Stimulated activated CD4-positive, alpha-beta T cell treated with anti-CD3 and anti-CD28 coated beads, Interleukin-4, amount 100 ng/mL, for 24 hours (primary cell): Measurements from ENCODE around the gene PLCB1.

ENCODE experiments used
- DNase-seq: peaks from one replicate; pipeline ENCODE4 v3.0.0-alpha.2; 2020

PLCB1 gene

GRCh38 chr20:8755340-8756118 is 623.5 kb downstream of the PLCB1 start:
- no peak for DNase-seq

- DNase-seq, result no peak
Observed at GRCh38 chr20:8756410-8756809, 624.3 kb downstream of the PLCB1 start.

GRCh38 chr20:8757146-8757545 is 625.1 kb downstream of the PLCB1 start:
- no peak for DNase-seq

GRCh38 chr20:8764344-8764962 is 632.4 kb downstream of the PLCB1 start:
- no peak for DNase-seq

GRCh38 chr20:8766868-8767390 is 634.9 kb downstream of the PLCB1 start:
- DNase-seq, result no peak

GRCh38 chr20:8774412-8774811 is 642.3 kb downstream of the PLCB1 start:
- DNase-seq, result no peak

- DNase-seq, result no peak
Observed at GRCh38 chr20:8777911-8778310, 645.8 kb downstream of the PLCB1 start.

- no peak for DNase-seq
Observed at GRCh38 chr20:8778387-8778786, 646.3 kb downstream of the PLCB1 start.

- DNase-seq, result no peak
Observed at GRCh38 chr20:8780915-8781314, 648.8 kb downstream of the PLCB1 start.

GRCh38 chr20:8782804-8783203 is 650.7 kb downstream of the PLCB1 start:
- no peak for DNase-seq

GRCh38 chr20:8783734-8784133 is 651.7 kb downstream of the PLCB1 start:
- no peak for DNase-seq

GRCh38 chr20:8786383-8786782 is 654.3 kb downstream of the PLCB1 start:
- no peak for DNase-seq

- no peak for DNase-seq
Observed at GRCh38 chr20:8787090-8787489, 655.0 kb downstream of the PLCB1 start.

GRCh38 chr20:8788275-8788674 is 656.2 kb downstream of the PLCB1 start:
- no peak for DNase-seq

GRCh38 chr20:8788831-8789230 is 656.8 kb downstream of the PLCB1 start:
- DNase-seq, result no peak

- peak; percentile 3 for DNase-seq
Observed at GRCh38 chr20:8790442-8791074, 658.5 kb downstream of the PLCB1 start.

GRCh38 chr20:8795404-8795803 is 663.3 kb downstream of the PLCB1 start:
- no peak for DNase-seq

GRCh38 chr20:8796088-8796660 is 664.1 kb downstream of the PLCB1 start:
- no peak for DNase-seq

- DNase-seq, result no peak
Observed at GRCh38 chr20:8798505-8798904, 666.4 kb downstream of the PLCB1 start.

GRCh38 chr20:8800089-8800488 is 668.0 kb downstream of the PLCB1 start:
- DNase-seq, result no peak

- DNase-seq, result no peak
Observed at GRCh38 chr20:8801686-8802085, 669.6 kb downstream of the PLCB1 start.

- no peak for DNase-seq
Observed at GRCh38 chr20:8803065-8803464, 671.0 kb downstream of the PLCB1 start.

- DNase-seq, result no peak
Observed at GRCh38 chr20:8803941-8804340, 671.9 kb downstream of the PLCB1 start.
